HK-2 (cell line): Measurements from ENCODE around the gene FHL5.
"Not testable (repeated sequence)": the region's sequence is repeated elsewhere in the genome, so short reads cannot be mapped to it uniquely, and the experiment has no call there.

Source experiments
- DNase-seq: peaks from one replicate; pipeline ENCODE4 v3.0.0-alpha.2; 2018; ENCODE audit not compliant: unreplicated experiment

The FHL5 gene

DNA sequence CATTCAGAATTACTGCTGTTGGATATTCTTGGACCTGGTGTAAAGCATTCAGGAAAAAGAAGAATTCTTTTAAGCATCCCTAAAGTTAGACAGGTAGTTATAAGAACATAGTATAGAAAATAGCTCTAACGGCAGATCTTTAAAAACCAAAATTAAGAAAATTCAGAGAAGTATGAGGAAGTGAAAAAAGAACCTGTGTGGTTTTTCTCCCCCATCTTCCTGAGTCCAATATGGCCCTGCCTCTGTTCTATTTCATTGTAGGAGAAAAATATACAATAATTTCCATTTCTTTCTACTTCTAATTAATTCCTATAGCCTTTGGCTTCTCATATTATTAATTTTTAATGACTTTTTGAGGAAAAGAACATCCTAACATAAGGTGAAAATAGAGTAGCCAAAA lies 47.1 kb downstream of the FHL5 start:
- no peak for DNase-seq

DNA sequence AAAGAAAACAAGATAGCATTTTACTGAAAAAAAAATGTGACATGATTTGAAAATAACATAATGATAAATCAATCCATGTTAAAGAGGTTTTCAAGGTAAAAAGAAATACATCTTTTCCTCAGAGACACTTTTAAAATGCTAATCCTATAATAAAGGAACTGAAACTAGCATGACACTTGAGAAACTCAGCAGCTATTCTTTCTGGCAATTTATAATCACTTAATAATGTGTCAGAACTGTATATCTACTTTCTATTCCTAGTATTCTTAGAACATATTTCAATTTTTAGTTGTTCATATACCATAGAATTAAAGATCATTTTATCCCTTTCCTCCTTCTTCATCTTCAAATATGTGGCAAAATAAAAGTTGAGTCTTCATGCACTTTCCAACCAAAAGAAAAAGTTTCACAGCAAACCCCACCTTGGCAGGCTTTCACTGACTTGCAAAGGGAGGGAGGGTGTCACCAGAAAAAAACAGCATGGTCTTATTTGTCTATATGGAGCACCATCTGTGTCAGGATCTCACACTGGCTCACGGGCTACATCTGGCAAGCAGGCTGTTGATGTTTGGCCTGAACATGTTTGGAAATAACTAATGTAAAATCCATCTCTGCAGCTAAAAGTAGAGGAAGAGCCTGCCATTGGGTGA lies 48.5 kb downstream of the FHL5 start:
- DNase-seq, result no peak

DNA sequence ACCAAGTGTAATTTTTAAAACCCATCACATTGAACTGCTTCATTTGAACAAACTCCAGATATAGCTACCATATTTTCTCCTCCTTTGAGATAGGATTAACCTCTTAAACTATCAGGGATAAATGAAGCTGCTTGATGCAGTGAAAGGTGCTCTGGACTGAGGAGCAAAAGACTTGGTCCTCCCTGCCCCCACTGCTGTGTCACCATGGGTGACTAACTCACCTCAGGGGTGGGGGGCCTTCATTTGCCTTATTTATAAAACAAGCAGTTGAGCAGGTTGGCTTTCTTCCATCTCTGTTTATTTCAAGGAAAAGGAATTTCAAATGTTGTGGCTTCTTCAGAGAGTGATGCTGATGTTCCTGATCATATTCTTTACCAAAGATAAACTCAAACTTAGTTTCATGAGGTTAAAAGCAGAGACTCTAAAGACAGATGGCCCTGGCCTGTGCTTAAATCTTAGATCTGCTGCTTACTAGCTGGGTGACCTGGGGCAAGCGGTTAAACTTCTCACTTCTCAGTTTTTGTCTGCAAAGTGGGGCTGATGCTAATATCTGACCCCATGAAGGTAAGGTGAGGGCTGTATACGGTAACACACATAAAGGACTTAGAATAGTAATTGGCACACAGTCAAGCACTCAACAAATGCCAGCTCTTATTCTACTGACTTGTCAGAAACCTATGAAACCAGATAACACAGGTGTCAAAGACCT lies 50.5 kb downstream of the FHL5 start:
- DNase-seq, result no peak

DNA sequence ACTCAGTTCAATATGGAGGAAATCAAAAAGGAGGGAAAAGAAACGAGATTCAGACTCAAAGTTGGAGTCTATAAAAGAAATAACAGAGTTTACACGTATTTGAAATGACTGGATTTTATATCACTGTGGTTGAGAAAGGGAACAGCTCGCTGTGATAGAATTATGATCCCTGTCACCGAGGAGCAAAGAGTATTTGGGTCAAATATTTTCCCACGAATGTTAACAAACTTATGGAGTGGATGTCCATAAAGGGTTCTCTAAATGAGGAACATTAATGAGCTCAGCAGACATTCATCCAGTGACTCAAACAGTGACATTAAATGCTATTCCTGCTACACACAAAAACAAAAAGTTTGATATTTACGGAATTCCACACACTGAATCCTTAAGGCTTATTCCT lies 57.9 kb downstream of the FHL5 start:
- DNase-seq, result no peak

DNA sequence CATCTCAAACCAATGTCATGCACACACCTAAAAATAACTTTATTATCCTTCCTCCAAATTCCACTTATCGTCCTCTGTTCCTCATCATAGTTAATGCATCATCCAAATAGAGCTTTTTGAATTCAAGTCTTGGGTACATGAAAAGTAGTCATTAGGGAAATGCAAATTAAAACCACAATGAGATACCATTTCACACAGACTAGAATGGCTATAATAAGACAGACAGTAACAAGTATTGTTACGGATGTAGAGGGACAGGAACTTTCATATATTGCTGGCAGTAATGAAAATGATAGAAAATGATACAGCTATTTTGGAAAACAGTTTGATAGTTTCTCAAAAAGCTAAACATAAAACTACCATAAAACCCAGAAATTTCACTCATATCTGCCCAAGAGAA lies 59.1 kb downstream of the FHL5 start:
- DNase-seq, result no peak

DNA sequence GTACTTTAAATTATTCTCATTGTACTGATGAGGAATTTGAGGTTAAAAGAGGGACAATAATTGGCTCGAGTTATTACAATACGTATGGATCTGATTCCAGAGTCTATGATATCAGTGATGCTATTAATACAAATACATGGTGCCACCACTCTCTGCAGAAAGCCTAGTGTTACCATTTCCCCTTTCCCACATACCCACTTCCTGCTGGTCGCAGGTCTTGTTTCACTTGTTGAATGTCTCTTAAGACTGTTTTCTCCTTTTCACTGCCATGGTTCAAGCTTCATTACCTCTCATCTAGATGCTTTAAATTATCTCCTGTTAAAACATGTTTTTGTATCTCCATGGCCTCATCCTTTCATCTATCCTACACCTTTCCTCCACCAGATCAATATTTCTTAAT lies 62.0 kb downstream of the FHL5 start:
- no peak for DNase-seq

DNA sequence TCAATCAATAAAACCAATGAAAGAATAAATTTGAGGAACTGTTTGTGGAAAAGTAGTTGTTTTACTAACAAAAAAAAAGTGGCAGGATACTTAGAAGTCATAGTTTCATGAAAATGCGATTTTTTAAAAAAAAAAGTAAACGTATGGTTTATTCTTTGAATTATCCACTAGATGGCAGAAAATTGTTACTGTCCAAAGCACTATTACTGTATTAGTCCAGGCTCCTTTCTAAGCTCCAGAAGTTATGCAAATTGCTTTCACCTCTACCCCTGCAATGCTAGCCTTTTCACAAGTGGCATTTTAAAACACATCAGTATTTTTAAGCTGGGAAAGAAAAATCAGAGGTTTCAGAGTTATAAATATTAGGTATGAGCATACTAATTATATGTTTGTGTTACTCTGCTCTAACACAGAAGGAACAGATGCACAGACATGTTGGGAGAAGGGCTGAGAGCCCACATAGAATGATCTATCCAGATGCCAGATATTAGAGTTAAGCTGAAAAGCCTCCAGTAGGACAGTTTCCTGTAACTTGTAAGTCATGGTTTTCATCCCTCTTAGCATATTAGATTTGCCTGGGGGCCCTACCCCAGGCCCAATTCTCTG lies 63.9 kb downstream of the FHL5 start:
- no peak for DNase-seq

DNA sequence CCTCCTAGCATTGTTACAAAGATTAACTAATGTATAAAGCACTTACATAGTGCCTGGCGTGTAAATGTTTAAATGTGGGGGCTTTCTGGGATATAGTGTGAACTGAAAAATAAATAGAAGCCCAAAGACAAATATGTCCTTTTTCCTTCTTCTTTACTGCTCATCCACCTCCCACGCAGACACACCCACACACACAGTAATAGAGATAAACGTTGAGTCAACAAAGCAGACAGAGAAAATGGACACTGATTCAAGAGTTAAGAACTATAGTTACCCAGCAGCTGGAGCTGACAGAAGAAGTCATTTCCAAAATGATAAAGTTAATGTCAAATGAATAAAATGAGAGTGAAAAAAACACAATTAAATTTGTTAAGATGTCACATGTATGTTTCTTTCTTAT lies 68.3 kb downstream of the FHL5 start:
- DNase-seq, result no peak

DNA sequence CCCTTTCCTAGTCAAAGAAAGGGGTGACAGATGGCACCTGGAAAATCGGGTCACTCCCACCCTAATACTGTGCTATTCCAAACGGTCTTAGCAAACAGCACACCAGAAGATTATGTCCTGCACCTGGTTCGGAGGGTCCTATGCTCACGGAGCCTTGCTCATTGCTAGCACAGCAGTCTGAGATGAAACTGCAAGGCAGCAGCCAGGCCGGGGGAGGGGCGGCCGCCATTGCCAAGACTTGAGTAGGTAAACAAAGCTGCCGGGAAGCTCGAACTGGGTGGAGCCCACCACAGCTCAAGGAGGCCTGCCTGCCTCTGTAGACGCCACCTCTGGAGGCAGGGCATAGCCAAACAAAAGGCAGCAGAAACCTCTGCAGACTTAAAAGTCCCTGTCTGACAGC lies 75.1 kb downstream of the FHL5 start:
- not testable (repeated sequence) for DNase-seq

DNA sequence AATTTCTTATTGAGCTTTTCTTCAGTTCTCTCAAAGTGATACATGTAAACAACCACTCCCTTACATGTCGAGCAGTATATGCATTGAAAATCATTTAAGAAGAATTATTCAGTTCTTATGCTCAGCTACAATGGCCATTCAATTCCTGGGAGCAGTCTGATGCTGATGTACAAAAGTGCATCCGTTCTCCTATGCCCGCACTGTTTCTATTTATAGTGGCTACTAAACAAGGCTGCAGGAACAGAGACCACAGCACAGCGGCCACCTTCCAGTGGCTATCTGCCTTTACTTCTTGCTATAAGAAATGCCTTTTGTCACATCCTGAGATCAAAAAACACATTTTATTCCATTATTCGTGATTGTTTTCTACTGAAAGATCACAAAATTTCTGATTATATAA lies 82.2 kb downstream of the FHL5 start:
- DNase-seq, result no peak

DNA sequence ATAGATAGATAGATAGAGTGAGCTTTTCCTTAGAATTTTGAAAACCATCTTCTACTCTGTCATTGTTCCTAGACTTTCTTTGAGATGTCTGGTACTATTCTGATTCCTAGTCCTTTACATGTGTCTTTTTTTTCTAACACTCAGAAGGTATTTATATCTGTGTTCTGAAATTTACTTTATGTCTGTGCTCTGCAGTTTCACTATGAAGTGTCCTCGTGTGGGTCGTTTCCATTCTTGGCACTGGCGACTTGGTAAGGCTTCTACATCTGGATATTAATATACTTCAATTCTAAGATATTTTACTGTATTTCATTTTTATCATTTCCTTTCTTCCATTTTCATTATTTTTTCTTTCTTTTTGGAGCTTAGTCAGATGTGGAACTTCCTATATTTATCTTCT lies 87.0 kb downstream of the FHL5 start:
- no peak for DNase-seq

DNA sequence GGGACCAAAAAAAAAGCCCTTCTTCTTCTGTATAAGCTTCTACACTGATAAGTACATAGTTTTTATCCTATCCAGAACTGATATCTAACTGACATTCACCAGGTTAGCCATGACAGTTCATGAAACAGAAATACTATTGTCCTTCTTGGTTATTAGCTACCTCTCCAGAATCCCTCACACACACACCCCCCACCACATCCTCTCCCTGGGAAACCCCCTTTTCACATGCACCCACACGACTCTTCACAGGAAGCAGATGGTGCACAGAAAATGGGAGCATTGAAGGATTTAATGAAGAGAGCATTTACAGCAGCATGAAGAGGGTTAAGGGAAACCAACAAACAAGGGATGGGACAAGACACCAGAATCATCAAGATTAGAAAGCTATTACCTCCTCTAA lies 88.9 kb downstream of the FHL5 start:
- no peak for DNase-seq

DNA sequence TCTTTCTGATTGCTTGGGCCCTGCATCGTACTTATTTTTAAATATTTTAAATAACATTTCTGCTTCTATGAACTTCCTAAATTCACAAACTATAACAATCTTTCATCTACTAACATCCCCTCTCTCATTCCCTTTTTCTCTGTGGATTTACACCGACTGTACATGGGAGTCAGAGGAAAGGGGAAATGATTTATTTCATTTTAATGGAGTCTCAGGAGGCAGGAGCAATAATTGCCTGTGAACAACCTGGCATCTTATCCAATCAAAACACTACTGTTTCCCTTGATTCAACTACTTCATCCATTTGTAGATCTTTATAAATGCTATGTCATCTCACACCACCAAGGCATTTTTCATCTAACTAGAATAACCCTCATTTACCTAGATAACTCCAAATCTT lies 89.6 kb downstream of the FHL5 start:
- no peak for DNase-seq

DNA sequence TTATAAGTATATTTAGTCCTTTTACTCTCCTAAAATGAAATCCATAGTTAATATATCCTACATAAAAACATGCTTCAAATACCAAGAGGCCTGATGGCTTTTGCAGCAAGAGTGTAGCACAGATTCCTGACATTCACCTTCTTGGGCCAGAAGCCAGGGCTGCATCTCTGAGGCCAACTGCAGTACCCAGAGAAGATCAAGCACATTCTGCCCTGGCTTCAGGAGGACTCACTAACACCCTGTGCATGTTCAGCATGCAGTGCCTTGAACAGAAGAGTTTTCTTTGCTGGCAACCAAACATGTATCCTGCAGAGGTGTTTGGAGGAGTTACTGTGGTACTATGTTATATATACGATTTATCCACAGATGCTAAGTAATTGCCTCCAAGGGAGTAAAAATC lies 90.3 kb downstream of the FHL5 start:
- DNase-seq, result no peak

DNA sequence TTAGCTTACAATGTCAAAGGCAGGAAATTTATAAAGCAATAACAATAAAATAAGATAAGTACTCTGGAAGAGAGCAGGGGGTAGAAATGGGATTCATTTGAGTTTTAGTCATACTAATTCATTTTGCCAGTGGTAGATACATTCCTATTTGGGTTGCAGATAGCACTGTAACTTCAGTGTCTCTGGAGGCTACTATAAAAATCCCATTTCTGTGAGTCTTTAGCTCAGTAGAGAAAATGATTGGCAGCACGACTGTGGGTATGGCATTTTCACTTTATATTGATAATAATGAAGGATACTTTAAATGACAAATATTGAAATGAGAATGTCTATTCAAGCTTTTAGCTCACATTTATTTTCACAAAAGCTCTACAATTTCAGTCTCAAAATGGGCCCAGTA lies 93.6 kb downstream of the FHL5 start:
- DNase-seq, result no peak

DNA sequence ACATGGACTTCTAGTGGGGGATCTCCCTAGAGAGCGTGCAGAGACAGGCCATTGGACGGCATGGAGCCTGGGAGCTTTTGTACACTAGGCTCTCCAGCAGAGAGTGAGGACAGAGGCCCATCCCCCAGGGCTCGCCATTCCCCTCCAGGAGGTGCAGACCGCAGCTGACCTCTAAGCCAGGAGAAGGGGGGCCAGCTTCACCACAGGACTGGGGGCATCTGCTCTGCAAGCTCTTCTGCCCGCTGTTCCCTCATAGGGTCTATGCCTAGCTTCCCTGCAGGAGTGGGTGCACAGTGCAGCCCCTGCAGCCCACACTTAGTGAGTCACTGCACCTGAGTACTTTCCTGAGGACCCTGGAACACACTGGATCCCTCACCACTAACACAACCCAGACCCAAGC lies 94.4 kb downstream of the FHL5 start:
- DNase-seq, result no peak

DNA sequence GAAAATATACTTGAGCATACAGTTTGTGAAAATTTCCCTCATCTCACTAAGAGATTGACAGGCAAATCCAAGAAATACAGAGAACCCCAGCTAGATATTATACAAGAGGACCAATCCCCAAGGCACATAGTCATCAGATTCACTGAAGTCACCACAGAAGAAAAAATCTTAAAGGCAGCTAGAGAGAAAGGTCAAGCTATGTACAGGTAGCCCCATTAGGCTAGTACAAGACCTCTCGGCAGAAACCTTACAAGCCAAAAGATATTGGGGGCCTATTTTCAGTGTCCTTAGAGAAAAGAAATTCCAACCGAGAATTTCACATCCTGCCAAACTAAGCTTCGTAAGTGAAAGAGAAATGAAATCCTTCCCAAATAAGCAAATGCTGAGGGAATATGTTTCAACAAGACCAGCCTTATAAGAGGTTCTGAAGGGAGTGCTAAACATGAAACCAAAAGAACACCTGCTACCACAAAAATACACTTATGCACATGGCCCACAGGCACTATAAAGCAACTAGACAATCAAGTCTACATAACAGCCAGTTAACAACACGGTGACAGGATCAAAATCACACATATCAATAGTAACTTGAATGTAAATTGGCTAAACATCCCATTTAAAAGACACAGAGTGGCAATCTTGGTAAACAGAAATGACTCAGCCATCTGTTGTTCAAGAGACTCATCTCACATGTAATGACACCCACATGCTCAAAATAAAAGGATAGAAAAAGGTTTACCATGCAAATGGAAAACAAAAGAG lies 96.3 kb downstream of the FHL5 start:
- DNase-seq, result no peak
